Hepatocyte (in vitro differentiated cells): Measurements from ENCODE around the gene SORCS3. TPM values are rescaled to one million over a fixed set of nuclear protein-coding genes. Genes with fewer than 3 reads are reported as not detected.

ENCODE experiments used
- DNase-seq: peaks from one replicate; pipeline ENCODE4 v3.0.0-alpha.2; 2016; ENCODE audit warnings: low spot score
- H2AFZ ChIP-seq: fragments of 200-600 bp; sonication (generic); 2 replicates; pipeline ENCODE4 v1.6.0; 2016; ENCODE audit warnings: antibody characterized with exemption, mild to moderate bottlenecking
- H3K27ac ChIP-seq: fragments of 200-600 bp; sonication (generic); 2 replicates; pipeline ENCODE4 v1.5.1; 2016; ENCODE audit warnings: mild to moderate bottlenecking
- H3K27me3 ChIP-seq: fragments of 200-600 bp; sonication (generic); 2 replicates; pipeline ENCODE4 v1.6.1; 2016
- H3K36me3 ChIP-seq: fragments of 200-600 bp; sonication (generic); replicated peaks from 2 replicates; pipeline ENCODE4 v1.5.1; 2016; ENCODE audit warnings: low read depth; ENCODE audit not compliant: insufficient read depth
- H3K4me1 ChIP-seq: fragments of 200-600 bp; sonication (generic); 2 replicates; pipeline ENCODE4 v1.5.1; 2016; ENCODE audit warnings: mild to moderate bottlenecking, moderate library complexity; ENCODE audit not compliant: insufficient read depth
- H3K4me2 ChIP-seq: fragments of 200-600 bp; sonication (generic); 2 replicates; pipeline ENCODE4 v1.6.0; 2016
- H3K4me3 ChIP-seq: fragments of 200-600 bp; sonication (generic); 2 replicates; pipeline ENCODE4 v1.5.1; 2016; ENCODE audit warnings: mild to moderate bottlenecking
- H3K79me2 ChIP-seq: fragments of 200-600 bp; sonication (generic); 2 replicates; pipeline ENCODE4 v1.6.0; 2017; ENCODE audit warnings: mild to moderate bottlenecking
- H3K9me2 ChIP-seq: fragments of 200-600 bp; sonication (generic); replicated peaks from 2 replicates; pipeline ENCODE4 v1.6.0; 2017; ENCODE audit warnings: mild to moderate bottlenecking; ENCODE audit not compliant: insufficient read depth
- H3K9me3 ChIP-seq: fragments of 200-600 bp; sonication (generic); 2 replicates; pipeline ENCODE4 v1.5.1; 2016; ENCODE audit warnings: low read depth, mild to moderate bottlenecking
- H4K20me1 ChIP-seq: fragments of 200-600 bp; sonication (generic); 2 replicates; pipeline ENCODE4 v1.6.0; 2016; ENCODE audit warnings: mild to moderate bottlenecking; ENCODE audit not compliant: insufficient read depth, poor library complexity, severe bottlenecking
- CTCF ChIP-seq: fragments of 200-600 bp; sonication (generic); IDR thresholded peaks from 2 replicates; pipeline ENCODE4 v1.5.1; 2016; ENCODE audit warnings: antibody characterized with exemption, mild to moderate bottlenecking; ENCODE audit not compliant: poor library complexity
- EZH2 ChIP-seq: fragments of 200-600 bp; sonication (generic); IDR thresholded peaks from 2 replicates; pipeline ENCODE4 v1.6.1; 2016; ENCODE audit warnings: antibody characterized with exemption, mild to moderate bottlenecking, borderline replicate concordance
- EZH2phosphoT487 ChIP-seq: fragments of 200-600 bp; sonication (generic); IDR thresholded peaks from one replicate; pipeline ENCODE4 v1.6.1; 2018; ENCODE audit warnings: antibody characterized with exemption, mild to moderate bottlenecking, low read depth, moderate library complexity; ENCODE audit not compliant: unreplicated experiment, severe bottlenecking
- WGBS: methylation state at CpG from one replicate; pipeline ENCODE4 v1.1.6; 2016; ENCODE audit warnings: low lambda C conversion rate; ENCODE audit errors: missing lambda C conversion rate; 5-methylcytosine and 5-hydroxymethylcytosine counted together
- polyA plus RNA-seq: library from polyadenylated mRNA; unstranded; fragments of >200 nt; fragmentation: Nextera tagmentation; extraction: Ambion mirVana; gene quantifications from 2 replicates; pipeline ENCODE4 v1.2.1, GENCODE V29; 2016
- total RNA-seq: library from RNA; depleted of rRNA; stranded (reverse); fragments of >200 nt; gene quantifications from 2 replicates; pipeline ENCODE4 v1.2.3, GENCODE V29; 2014

The SORCS3 gene
- total and polyA plus RNA-seq, 2 experiments from 2014 or later = 0.59 to 0.80 TPM

- H3K27ac ChIP-seq = no peak overlapping the region
- H3K79me2 ChIP-seq = no peaks in the 10 kb centered on the region
- H3K27me3 ChIP-seq = peaks cover 55% of the 10 kb centered on the region
- H3K4me3 ChIP-seq = no peak overlapping the region
- H2AFZ ChIP-seq = no peak overlapping the region
- no peaks in the 10 kb centered on the region for H3K4me1 ChIP-seq
- 42% methylated on average over 3 of the region's 3 CpGs for WGBS
- TF ChIP-seq EZH2 (no peak), EZH2phosphoT487 (no peak), CTCF (no peak)
- H3K9me3 ChIP-seq = no peaks in the 10 kb centered on the region
- no peak for DNase-seq
- H3K4me2 ChIP-seq = no peak overlapping the region
- H3K36me3 ChIP-seq = no peaks in the 10 kb centered on the region
- H3K9me2 ChIP-seq = no peaks in the 10 kb centered on the region
- H4K20me1 ChIP-seq = no peaks in the 10 kb centered on the region
Measured at GRCh38 chr10:104648421-104648820, 7.3 kb downstream of the SORCS3 start.

- Histone ChIP-seq H3K9me3 (no peaks in the 10 kb centered on the region), H3K79me2 (no peaks in the 10 kb centered on the region), H3K27me3 (peaks cover 38% of the 10 kb centered on the region), H2AFZ (no peak overlapping the region), H3K36me3 (no peaks in the 10 kb centered on the region), H3K4me3 (no peak overlapping the region), H3K4me2 (no peak overlapping the region), H3K4me1 (no peaks in the 10 kb centered on the region), H3K27ac (no peak overlapping the region), H3K9me2 (no peaks in the 10 kb centered on the region), H4K20me1 (no peaks in the 10 kb centered on the region)
- TF ChIP-seq EZH2phosphoT487 = no peak
- TF ChIP-seq CTCF = peak; percentile 59
- DNase-seq = peak; percentile 43
- WGBS = 52% methylated on average over 1 of the region's 1 CpG
Measured at GRCh38 chr10:104650072-104650471, 9.0 kb downstream of the SORCS3 start.

GRCh38 chr10:104650635-104651331 is 9.7 kb downstream of the SORCS3 start:
- WGBS = 69% methylated on average over 3 of the region's 3 CpGs
- Histone ChIP-seq H3K27ac (no peak overlapping the region), H3K27me3 (peaks cover 31% of the 10 kb centered on the region)

More at GRCh38 chr10:104650635-104651331, 9.7 kb downstream of the SORCS3 start:
- no peak for DNase-seq
- Histone ChIP-seq H3K9me2 (no peaks in the 10 kb centered on the region), H3K4me1 (no peaks in the 10 kb centered on the region), H3K9me3 (no peaks in the 10 kb centered on the region), H3K4me3 (no peak overlapping the region), H3K79me2 (no peaks in the 10 kb centered on the region), H3K4me2 (no peak overlapping the region), H4K20me1 (no peaks in the 10 kb centered on the region), H3K36me3 (no peaks in the 10 kb centered on the region), H2AFZ (no peak overlapping the region)
- no peak for TF ChIP-seq EZH2
- TF ChIP-seq CTCF = no peak
- TF ChIP-seq EZH2phosphoT487 = no peak
